Right ventricle myocardium superior (tissue), 1 donor: Measurements from ENCODE around the gene CEBPG. TPM values are rescaled to one million over a fixed set of nuclear protein-coding genes. Genes with fewer than 3 reads are reported as not detected.

Experiments used
- ATAC-seq: fragments of 200-7000 bp; cut with Tn5 transposase; one replicate; pipeline ENCODE4 v1.9.1; 2020; ENCODE audit warnings: mild to moderate bottlenecking; ENCODE audit not compliant: poor library complexity
- DNase-seq: peaks from one replicate; pipeline ENCODE4 v3.0.0-alpha.2; 2020
- intact Hi-C: fragments of 100-400 bp; cut with DNase I; formaldehyde crosslinking; loops from one replicate; pipeline ENCODE4 v1.11.2; 2022
- total RNA-seq: library from RNA; stranded (reverse); fragmentation: NEBNext Ultra II Directional; extraction: Animal tissue kit (Norgen Biotek cat#: 25700); gene quantifications from one replicate; pipeline ENCODE4 v1.2.1, GENCODE V29; 2021
- donor health status: DM: no; HTN: yes; CAD: no; lungs with severe emphysema.

Gene CEBPG
- total RNA-seq, 1 donor from 2014 or later = 16.1 TPM

- DNase-seq (peak; percentile 33), ATAC-seq (no peak)
- intact Hi-C loops = no loop called here
Observed at GRCh38 chr19:33411621-33412180, 38.2 kb downstream of the CEBPG start.

- intact Hi-C loops = no loop called here
- ATAC-seq (no peak), DNase-seq (peak; percentile 21)
Observed at GRCh38 chr19:33412601-33413425, 39.3 kb downstream of the CEBPG start.

DNA sequence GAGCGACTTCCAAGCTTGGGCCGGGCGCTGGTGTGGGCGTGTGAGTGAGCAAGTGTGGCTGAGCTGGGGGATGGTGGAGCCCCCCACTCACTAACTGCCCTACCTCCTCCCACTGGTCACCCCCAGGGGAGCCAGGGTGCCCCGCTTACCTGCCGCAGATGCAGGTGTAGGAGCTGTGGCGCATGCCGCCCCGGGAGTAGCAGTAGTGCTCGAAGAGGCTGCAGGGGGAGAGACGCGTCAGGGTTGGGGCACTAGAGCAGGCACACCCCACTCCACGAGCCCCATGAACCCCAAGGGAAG, 39.9 kb downstream of the CEBPG start:
- ATAC-seq (no peak), DNase-seq (peak; percentile 24)
- intact Hi-C loops = no loop called here

GRCh38 chr19:33413868-33414666, 40.6 kb downstream of the CEBPG start:
- ATAC-seq (no peak), DNase-seq (peak; percentile 25)
- intact Hi-C loops = no loop called here

DNA sequence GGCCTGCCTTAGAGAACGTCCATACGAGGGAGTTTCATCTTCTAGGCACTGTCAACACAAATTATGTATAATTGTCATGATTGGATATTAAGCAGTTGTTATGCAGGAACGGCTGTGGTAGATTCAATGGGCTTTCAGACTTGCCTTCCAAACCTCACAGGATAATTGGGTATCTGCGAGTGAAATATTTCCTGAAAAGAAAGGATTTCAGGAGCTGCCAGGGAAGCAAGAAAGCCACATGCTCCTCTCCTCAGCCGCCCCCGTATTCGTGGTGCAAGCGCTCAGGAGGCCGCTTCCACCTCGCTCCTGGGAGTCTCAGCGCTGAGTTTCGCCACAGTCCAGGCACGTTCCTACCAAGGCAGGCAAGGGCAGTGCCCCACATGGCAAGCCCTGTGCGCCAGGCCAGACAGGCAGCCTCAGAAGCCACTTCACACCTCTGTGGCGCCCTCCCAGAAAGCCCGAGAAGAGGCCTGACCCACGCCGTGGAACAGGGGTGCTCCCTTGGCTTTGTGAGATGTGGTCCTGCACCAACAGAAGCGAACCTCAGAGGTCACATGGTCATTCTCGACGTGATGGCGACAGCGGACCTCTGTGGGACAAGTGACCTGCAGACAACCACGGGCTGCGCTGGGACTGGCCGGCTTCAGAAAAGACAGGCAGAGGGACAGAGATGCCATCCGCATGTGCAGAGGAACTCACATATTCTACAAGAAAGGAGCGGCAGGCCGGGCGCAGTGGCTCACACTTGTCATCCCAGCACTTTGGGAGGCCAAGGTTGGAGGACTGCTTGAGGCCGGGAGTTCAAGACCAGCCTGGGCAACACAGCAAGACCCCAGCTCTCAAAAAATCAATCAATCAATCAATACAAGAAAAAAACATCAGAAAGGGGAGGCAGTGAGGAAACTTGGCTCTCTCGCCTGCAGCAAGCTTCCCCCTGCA, 41.4 kb downstream of the CEBPG start:
- intact Hi-C loops = loop anchor here (5.0 kb wide), 1 partner anchor 347 kb away; no protein-coding TSS in a partner anchor
- ATAC-seq (no peak), DNase-seq (peak; percentile 23)

DNA sequence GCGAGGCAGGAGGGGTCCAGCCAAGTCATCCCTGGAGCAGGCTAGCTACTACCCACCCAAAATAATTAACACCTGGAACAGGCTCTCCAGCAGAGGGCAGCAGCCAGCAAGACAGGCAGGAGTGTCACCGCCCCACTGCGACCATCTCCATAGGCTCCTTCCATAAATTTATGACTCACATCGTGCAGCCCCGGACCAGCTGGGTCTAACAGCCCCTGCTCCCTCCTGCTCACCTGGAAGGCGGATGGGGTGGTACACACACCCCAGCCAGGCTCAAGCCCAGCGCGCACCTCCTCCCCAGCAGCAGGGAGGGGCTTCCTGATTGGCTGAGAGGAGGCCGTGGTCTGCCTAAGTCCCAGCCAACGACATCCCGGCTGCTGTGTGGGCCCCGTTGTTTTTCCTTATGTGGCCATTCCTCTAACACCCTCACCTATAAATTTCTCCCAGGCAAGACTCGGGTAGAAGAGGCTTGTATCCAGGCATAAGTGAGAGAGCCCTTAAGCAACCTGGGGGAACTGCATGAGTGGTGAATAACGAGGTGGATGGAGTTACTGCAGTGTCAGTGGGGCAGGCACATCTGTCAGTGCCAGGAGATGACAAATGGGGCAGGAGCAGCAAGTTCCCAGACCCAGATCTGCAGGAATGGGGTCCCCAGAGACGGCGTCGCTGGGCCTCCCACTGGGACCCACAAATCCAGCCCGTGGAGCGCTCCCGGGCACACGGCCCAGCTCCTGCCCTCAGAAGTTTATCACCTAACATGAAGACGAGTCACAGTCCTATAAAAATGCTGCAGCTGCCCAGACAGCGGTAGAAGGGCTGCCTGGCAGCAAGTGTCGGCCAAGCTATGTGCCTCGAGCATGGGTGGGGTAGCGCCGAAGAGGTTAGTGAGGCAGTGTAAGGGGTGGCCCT, 43.1 kb downstream of the CEBPG start:
- intact Hi-C loops = loop anchor here (5.0 kb wide), 1 partner anchor 346 kb away; no protein-coding TSS in a partner anchor
- peak; percentile 72 for DNase-seq
- ATAC-seq = peak; percentile 60

DNA sequence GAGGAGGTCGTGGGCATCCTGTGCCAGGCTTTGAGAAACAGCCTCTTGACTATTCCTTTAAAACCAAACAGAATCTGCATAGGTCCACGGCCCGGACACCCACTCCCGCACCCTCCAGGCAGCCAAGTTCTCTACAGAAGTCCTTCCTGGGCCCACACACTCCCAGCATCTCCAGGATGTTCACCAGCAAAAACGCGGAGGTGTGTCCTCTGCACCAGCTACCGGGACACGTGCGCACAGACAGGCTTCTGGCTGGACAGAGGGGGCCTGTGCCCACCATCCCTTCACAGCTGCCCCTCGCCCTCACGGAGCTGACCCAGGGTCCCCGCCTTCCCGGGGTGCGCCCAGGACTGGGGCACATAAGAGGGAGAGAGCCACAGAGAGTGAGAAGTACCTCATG, 44.2 kb downstream of the CEBPG start:
- DNase-seq (no peak), ATAC-seq (no peak)
- intact Hi-C loops = loop anchor here (5.0 kb wide), 1 partner anchor 345 kb away; no protein-coding TSS in a partner anchor

DNA sequence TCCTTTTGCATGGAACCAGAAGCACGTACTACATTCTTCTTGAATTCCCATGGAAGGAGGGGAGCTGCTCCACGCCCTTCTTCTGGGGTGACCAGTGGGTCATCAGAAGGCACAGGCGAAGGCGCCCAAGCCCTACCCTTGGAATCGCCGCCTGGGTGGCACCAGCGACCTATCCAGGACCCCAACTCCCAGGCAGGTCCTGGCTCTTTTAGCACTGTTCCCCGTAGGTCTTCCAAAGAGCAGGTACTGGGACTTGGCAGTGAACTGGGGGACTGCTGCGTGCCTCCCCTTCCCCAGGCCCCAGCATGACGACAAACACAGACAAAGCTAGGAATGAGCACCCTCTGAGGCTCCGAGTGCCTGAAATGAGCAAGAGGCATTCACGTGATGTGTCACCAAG, 45.0 kb downstream of the CEBPG start:
- peak; percentile 10 for DNase-seq
- no peak for ATAC-seq
- intact Hi-C loops = loop anchor here (5.0 kb wide), 1 partner anchor 344 kb away; no protein-coding TSS in a partner anchor

DNA sequence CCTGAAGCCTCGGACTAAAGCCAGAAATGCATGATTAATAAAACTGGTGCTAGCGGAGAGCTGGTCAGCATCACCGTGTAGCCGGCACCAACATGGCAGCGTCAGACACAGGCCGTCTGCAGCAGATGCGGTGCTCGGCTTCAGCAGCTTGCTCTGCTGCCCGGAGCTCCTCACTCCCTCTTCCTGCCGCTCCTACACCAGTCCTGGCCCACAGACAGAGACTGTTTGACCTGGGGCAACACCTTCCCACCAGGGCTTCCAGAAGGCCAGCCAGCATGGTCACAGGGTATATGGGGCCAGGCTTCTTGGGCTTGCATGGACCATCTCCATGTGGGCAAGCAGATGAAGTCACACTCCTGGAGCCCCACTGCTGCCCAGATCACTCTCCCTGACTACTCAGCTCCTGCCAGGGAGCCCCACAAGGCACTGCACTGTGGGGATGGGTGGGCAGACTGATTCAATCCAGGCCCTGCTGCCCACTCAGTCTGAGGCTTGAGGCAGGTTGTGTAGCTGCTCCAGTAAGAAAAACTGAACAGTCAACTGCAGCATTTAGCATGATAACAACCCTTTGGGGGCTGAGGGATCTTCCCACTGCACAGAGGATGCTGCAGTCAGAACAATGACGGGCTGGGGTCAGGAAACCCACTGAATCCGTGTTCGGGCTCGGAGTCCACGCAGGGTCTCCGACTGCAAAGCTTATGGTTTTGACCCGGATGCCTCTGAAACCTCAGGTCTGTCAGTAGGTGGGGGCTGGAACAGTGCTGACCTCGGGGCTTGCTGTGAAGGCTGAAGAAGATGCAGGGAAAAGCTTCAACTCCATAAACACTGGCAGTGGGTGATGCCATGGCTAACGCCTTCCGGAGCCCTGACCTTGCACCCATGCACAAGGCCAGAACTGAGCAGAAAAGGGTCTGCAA, 45.6 kb downstream of the CEBPG start:
- intact Hi-C loops = loop anchor here (5.0 kb wide), 1 partner anchor 343 kb away; no protein-coding TSS in a partner anchor
- ATAC-seq (no peak), DNase-seq (peak; percentile 31)

- DNase-seq = peak; percentile 17
- intact Hi-C loops = loop anchor here (5.0 kb wide), 1 partner anchor 343 kb away; no protein-coding TSS in a partner anchor
Observed at GRCh38 chr19:33419788-33420130, 46.2 kb downstream of the CEBPG start.

GRCh38 chr19:33420821-33421220, 47.3 kb downstream of the CEBPG start:
- no peak for DNase-seq
- no peak for ATAC-seq
- intact Hi-C loops = no loop called here

More at GRCh38 chr19:33419788-33420130, 46.2 kb downstream of the CEBPG start:
- ATAC-seq = no peak

- ATAC-seq (no peak), DNase-seq (no peak)
- intact Hi-C loops = no loop called here
Observed at GRCh38 chr19:33421368-33421767, 47.9 kb downstream of the CEBPG start.

DNA sequence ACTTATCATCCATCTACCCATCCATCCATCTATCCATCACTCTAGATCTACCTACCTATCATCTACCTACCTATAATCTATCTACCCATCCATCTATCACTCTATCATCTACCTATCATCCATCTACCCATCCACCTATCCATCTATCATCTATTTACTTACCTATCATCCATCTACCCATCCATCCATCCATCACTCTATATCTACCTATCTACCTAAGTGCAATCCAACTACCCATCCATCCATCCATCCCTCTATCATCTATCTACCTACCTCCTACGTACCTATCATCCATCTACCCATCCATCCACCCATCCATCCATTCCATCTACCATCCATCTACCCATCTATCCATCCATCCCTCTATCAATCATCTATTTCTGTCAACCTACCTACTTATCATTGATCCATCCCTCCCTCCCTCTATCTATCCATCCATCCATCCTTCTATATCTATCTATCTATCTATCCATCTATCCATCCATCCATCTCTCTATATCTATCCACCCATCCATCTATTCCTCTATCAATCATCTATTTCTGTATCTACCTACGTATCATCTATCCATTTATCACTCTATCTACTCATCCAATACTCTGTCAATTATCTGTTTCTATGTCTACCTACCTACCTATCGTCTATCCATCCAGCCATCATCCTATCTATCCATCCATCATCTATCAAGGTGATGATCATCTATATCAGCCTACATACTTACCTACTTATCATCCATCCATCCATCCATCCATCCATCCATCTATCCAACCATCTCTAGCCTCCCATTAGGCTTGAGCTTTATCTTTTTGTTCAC, 49.1 kb downstream of the CEBPG start:
- ATAC-seq = no peak
- DNase-seq = no peak
- intact Hi-C loops = no loop called here

DNA sequence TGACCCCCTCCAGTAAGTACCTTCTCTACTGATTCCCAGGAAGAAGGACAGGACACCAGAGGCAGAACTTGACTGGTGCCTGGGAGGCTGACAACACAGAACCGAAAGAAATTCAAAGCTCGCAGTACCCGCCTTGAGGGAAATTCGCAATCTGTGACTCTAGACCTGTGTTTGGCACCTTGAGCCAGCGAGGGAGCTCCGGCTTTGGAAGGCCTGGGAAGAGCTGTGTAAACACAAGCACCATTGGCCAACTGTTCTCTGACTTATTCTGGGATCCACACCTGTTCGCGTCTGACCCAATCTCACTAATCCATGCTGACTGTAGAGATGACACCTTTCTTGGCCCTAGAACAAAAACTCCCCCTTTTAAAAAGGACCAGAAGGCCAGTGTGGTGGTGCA, 50.7 kb downstream of the CEBPG start:
- ATAC-seq (no peak), DNase-seq (no peak)
- intact Hi-C loops = no loop called here

- ATAC-seq (no peak), DNase-seq (peak; percentile 31)
- intact Hi-C loops = no loop called here
Observed at GRCh38 chr19:33426621-33427361, 53.3 kb downstream of the CEBPG start.
